Measurements from ENCODE around the gene SNX6. TPM values are rescaled to one million over a fixed set of nuclear protein-coding genes. Genes with fewer than 3 reads are reported as not detected.

Gene SNX6
- total and polyA plus RNA-seq, 2 experiments from 2014 or later: 110 to 157 TPM

DNA sequence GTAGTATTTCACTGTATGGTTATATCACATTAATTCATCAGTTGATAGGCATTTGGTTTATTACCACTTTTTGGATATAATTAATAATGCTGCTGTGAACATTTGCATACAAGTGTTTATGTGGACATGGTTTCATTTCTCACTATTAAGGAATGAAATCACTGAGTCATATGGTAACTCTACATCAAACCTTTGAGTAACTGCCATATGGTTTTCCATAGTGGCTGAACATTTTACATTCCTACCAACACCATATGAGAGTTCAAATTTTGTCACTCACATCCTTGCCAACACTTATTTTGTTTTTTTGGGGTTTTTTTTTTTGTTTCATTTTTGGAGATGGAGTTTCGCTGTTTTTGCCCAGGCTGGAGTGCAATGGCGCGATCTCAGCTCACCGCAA is 60.2 kb downstream of the SNX6 start:
- ATAC-seq (no peak), DNase-seq (ENCODE audit: low spot score) (no peak)
- H3K36me3 Mint-ChIP-seq (ENCODE audit: low read depth): peaks cover 34% of the 10 kb centered on the region
- no peak overlapping the region; the same call in 1 of the 2 replicates for H3K27ac Mint-ChIP-seq
- peaks cover 4% of the 10 kb centered on the region for H3K27me3 Mint-ChIP-seq (ENCODE audit: insufficient read depth, low read depth, poor library complexity)
- Histone ChIP-seq H3K9me2 (ENCODE audit: insufficient read depth) (no peaks in the 10 kb centered on the region), H3K4me3 (no peak overlapping the region), H3K4me1 (ENCODE audit: insufficient read depth) (no peaks in the 10 kb centered on the region), H2AFZ (no peak overlapping the region), H3F3A (replicated peaks; ENCODE audit: low read depth) (no peaks in the 10 kb centered on the region), H3K36me3 (ENCODE audit: insufficient read depth) (peaks cover 16% of the 10 kb centered on the region), H3K27ac (ENCODE audit: low read depth) (no peak overlapping the region), H3K4me2 (no peak overlapping the region), H4K20me1 (replicated peaks; ENCODE audit: insufficient read depth) (no peaks in the 10 kb centered on the region; the same call in 1 of the 2 replicates), H3K27me3 (ENCODE audit: insufficient read depth) (no peaks in the 10 kb centered on the region), H3K79me2 (replicated peaks; ENCODE audit: insufficient read depth) (no peaks in the 10 kb centered on the region)
- H3K4me1 Mint-ChIP-seq: no peaks in the 10 kb centered on the region
- no peaks in the 10 kb centered on the region for H3K9me3 Mint-ChIP-seq
- TF ChIP-seq NANOG (IDR thresholded peaks at IDR 0.05; ENCODE audit: borderline replicate concordance) (no peak), ZNF114 (CRISPR knock-in tag; IDR thresholded peaks at IDR 0.05) (no peak), JUNB (IDR thresholded peaks at IDR 0.05; ENCODE audit: unreplicated experiment) (no peak), POLR2AphosphoS5 (IDR thresholded peaks at IDR 0.05; ENCODE audit: low read depth) (no peak), EZH2 (IDR thresholded peaks at IDR 0.05; ENCODE audit: low read depth, unreplicated experiment) (no peak), ZNF331 (CRISPR knock-in tag; IDR thresholded peaks at IDR 0.05; ENCODE audit: low read depth) (no peak), STAT1 (IDR thresholded peaks at IDR 0.05; ENCODE audit: unreplicated experiment) (no peak)
- TF ChIP-seq, protein P1, sequence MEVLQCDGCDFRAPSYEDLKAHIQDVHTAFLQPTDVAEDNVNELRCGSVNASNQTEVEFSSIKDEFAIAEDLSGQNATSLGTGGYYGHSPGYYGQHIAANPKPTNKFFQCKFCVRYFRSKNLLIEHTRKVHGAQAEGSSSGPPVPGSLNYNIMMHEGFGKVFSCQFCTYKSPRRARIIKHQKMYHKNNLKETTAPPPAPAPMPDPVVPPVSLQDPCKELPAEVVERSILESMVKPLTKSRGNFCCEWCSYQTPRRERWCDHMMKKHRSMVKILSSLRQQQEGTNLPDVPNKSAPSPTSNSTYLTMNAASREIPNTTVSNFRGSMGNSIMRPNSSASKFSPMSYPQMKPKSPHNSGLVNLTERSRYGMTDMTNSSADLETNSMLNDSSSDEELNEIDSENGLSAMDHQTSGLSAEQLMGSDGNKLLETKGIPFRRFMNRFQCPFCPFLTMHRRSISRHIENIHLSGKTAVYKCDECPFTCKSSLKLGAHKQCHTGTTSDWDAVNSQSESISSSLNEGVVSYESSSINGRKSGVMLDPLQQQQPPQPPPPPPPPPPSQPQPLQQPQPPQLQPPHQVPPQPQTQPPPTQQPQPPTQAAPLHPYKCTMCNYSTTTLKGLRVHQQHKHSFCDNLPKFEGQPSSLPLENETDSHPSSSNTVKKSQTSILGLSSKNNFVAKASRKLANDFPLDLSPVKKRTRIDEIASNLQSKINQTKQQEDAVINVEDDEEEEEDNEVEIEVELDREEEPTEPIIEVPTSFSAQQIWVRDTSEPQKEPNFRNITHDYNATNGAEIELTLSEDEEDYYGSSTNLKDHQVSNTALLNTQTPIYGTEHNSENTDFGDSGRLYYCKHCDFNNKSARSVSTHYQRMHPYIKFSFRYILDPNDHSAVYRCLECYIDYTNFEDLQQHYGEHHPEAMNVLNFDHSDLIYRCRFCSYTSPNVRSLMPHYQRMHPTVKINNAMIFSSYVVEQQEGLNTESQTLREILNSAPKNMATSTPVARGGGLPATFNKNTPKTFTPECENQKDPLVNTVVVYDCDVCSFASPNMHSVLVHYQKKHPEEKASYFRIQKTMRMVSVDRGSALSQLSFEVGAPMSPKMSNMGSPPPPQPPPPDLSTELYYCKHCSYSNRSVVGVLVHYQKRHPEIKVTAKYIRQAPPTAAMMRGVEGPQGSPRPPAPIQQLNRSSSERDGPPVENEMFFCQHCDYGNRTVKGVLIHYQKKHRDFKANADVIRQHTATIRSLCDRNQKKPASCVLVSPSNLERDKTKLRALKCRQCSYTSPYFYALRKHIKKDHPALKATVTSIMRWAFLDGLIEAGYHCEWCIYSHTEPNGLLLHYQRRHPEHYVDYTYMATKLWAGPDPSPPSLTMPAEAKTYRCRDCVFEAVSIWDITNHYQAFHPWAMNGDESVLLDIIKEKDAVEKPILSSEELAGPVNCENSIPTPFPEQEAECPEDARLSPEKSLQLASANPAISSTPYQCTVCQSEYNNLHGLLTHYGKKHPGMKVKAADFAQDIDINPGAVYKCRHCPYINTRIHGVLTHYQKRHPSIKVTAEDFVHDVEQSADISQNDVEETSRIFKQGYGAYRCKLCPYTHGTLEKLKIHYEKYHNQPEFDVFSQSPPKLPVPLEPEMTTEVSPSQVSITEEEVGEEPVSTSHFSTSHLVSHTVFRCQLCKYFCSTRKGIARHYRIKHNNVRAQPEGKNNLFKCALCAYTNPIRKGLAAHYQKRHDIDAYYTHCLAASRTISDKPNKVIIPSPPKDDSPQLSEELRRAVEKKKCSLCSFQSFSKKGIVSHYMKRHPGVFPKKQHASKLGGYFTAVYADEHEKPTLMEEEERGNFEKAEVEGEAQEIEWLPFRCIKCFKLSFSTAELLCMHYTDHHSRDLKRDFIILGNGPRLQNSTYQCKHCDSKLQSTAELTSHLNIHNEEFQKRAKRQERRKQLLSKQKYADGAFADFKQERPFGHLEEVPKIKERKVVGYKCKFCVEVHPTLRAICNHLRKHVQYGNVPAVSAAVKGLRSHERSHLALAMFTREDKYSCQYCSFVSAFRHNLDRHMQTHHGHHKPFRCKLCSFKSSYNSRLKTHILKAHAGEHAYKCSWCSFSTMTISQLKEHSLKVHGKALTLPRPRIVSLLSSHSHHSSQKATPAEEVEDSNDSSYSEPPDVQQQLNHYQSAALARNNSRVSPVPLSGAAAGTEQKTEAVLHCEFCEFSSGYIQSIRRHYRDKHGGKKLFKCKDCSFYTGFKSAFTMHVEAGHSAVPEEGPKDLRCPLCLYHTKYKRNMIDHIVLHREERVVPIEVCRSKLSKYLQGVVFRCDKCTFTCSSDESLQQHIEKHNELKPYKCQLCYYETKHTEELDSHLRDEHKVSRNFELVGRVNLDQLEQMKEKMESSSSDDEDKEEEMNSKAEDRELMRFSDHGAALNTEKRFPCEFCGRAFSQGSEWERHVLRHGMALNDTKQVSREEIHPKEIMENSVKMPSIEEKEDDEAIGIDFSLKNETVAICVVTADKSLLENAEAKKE (CRISPR knock-in tag; IDR thresholded peaks at IDR 0.05): no peak
- TF ChIP-seq, protein P2, sequence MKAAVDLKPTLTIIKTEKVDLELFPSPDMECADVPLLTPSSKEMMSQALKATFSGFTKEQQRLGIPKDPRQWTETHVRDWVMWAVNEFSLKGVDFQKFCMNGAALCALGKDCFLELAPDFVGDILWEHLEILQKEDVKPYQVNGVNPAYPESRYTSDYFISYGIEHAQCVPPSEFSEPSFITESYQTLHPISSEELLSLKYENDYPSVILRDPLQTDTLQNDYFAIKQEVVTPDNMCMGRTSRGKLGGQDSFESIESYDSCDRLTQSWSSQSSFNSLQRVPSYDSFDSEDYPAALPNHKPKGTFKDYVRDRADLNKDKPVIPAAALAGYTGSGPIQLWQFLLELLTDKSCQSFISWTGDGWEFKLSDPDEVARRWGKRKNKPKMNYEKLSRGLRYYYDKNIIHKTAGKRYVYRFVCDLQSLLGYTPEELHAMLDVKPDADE (IDR thresholded peaks at IDR 0.05): no peak
- TF ChIP-seq, protein P3, sequence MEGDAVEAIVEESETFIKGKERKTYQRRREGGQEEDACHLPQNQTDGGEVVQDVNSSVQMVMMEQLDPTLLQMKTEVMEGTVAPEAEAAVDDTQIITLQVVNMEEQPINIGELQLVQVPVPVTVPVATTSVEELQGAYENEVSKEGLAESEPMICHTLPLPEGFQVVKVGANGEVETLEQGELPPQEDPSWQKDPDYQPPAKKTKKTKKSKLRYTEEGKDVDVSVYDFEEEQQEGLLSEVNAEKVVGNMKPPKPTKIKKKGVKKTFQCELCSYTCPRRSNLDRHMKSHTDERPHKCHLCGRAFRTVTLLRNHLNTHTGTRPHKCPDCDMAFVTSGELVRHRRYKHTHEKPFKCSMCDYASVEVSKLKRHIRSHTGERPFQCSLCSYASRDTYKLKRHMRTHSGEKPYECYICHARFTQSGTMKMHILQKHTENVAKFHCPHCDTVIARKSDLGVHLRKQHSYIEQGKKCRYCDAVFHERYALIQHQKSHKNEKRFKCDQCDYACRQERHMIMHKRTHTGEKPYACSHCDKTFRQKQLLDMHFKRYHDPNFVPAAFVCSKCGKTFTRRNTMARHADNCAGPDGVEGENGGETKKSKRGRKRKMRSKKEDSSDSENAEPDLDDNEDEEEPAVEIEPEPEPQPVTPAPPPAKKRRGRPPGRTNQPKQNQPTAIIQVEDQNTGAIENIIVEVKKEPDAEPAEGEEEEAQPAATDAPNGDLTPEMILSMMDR (conservative IDR thresholded peaks at IDR 0.05; ENCODE audit: low read depth in 2 of 2): no peak
- H3K4me3 Mint-ChIP-seq: no peak overlapping the region
